ENCODE data around the gene COL6A5.

The COL6A5 gene

DNA sequence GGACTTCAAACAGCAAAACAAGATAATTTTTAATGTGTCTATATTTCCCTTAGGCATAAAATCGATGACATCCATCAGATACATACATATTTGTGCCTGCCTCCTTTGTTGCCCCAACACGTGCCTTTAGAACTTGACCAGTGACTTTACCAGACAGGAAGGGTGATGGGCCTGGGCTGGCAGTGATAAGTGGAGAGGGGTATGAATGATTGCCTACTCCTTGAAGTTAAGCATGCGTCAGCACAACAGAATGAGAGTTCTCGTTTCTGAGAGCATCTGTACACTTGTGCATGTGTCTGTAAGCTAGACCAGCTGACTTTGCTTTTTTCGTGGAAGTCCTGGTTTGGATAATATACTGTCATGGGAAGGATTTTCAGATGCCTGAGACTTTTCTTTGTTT lies 116.6 kb downstream of the COL6A5 start:
- TF ChIP-seq CTCF (IDR thresholded peaks at IDR 0.05; ENCODE audit: low read depth, low read length) = no peak
- no peak overlapping the region for H3K4me3 ChIP-seq (replicated peaks in 1 of 2; ENCODE audit: low read depth in 2 of 2, low read length in 2 of 2)
- no peak for DNase-seq (ENCODE audit: low read depth in 2 of 2)

DNA sequence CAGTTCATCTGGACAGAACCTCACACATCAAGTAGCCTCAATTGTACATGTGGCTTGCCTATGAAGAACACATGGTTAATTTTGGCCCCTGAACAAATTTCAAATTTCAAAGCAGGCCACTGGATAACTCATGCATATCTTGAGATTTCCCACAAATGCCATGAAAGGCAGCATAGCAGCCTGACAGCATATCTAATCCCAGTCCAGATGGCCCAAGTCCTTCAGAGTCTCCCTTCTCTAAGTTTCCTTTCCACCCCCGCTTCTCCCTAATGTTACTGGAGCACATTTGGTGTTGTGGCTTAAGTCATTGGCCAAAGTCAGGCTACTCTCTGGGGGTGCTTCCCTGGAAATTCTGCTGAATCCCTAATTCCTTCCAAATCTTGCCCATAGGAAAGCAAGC lies 117.7 kb downstream of the COL6A5 start:
- no peak for TF ChIP-seq CTCF (IDR thresholded peaks at IDR 0.05; ENCODE audit: low read depth, low read length)
- no peak overlapping the region for H3K4me3 ChIP-seq (replicated peaks in 1 of 2; ENCODE audit: low read depth in 2 of 2, low read length in 2 of 2)
- no peak for DNase-seq (ENCODE audit: low read depth in 2 of 2)

- no peak overlapping the region for H3K4me3 ChIP-seq (replicated peaks in 1 of 2; ENCODE audit: low read depth in 2 of 2, low read length in 2 of 2)
- no peak for DNase-seq (ENCODE audit: low read depth in 2 of 2)
- no peak for TF ChIP-seq CTCF (IDR thresholded peaks at IDR 0.05; ENCODE audit: low read depth, low read length)
Observed at GRCh38 chr3:130465521-130465920, 120.0 kb downstream of the COL6A5 start.

DNA sequence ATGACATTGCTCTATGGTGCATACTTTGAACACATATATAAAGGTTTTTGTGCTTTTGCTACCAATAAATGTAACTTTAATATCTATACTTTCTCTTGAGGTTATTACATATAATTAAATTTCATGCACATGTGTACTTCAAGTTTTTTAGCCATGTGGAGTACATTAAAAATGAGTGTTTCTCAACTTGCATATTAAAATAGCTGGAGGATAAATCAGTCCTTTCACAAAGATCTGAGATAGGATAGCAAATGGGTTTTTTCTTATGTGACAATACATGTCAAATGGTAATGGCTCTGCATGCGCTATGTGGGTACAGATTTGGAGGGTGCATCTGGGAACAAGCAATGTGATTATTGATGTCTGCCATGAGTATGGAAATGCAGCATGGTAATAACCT lies 122.8 kb downstream of the COL6A5 start:
- DNase-seq (ENCODE audit: low read depth in 2 of 2) = no peak
- H3K4me3 ChIP-seq (replicated peaks in 1 of 2; ENCODE audit: low read depth in 2 of 2, low read length in 2 of 2) = no peak overlapping the region
- TF ChIP-seq CTCF (IDR thresholded peaks at IDR 0.05; ENCODE audit: low read depth, low read length) = no peak

DNA sequence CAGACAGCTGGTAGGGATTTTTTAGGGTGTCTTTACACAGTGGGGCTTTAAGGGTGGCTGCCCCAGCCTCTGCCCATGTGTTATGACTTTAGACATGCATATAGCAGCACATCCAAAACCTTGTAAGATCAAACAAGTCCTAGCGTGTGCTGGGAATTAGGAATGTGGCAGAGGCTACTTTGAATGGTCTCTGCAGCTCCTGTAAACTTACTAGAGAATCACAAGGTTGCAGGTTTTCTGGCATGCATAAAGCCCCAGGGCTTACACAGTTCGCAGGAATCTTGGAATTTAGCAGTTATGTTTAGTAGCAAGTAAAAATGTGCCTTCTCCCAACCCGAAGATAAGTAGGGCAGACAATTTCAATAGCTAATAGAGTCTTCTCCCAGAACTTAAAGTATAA lies 124.7 kb downstream of the COL6A5 start:
- no peak overlapping the region for H3K4me3 ChIP-seq (replicated peaks in 1 of 2; ENCODE audit: low read depth in 2 of 2, low read length in 2 of 2)
- no peak for TF ChIP-seq CTCF (IDR thresholded peaks at IDR 0.05; ENCODE audit: low read depth, low read length)
- DNase-seq (ENCODE audit: low read depth in 2 of 2) = no peak

GRCh38 chr3:130473416-130473815 lies 127.9 kb downstream of the COL6A5 start:
- H3K4me3 ChIP-seq (replicated peaks in 1 of 2; ENCODE audit: low read depth in 2 of 2, low read length in 2 of 2) = no peak overlapping the region
- no peak for DNase-seq (ENCODE audit: low read depth in 2 of 2)
- no peak for TF ChIP-seq CTCF (IDR thresholded peaks at IDR 0.05; ENCODE audit: low read depth, low read length)

DNA sequence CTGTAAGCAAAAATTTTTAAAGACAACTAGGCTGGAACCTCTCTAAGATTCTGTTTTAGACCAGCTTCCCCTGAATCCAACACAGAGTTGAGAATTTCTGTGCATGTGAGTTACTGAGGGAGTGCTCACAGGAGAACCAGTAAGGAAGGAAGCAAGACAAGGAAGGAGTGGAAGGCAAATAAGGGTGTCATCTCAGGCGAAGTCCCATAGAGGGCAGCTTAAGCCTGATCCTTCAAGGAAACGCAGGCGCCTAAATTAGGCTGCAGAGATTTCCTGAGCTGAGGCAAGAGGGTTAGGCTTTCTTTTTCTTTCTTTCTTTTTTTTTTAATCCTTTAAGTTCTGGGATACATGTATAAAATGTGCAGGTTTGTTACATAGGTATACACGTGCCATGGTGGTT lies 135.3 kb downstream of the COL6A5 start:
- TF ChIP-seq CTCF (IDR thresholded peaks at IDR 0.05; ENCODE audit: low read depth, low read length) = peak; percentile 20
- peak; percentile 24 to 83 for DNase-seq (ENCODE audit: low read depth in 2 of 2)
- no peak overlapping the region for H3K4me3 ChIP-seq (replicated peaks in 1 of 2; ENCODE audit: low read depth in 2 of 2, low read length in 2 of 2)

Measured in cardiac fibroblast (primary cell).